ENCODE data around the gene JUN.
A peak's percentile ranks its signal among the peaks of the same experiment; 100 is the strongest.

Gene JUN

GRCh38 chr1:58783993-58784757 is at the start of gene JUN:
JUN (minus strand) TSS chr1:58784047; CDS start chr1:58783070, 977 bp downstream.
- DNase-seq, result peak; percentile 93 to 100 (median 99)

- DNase-seq, result no peak
Observed at GRCh38 chr1:58833166-58833565, 49.3 kb upstream of the JUN start.

GRCh38 chr1:58830291-58830690 is 46.4 kb upstream of the JUN start:
- DNase-seq, result no peak

GRCh38 chr1:58829866-58830265 is 46.0 kb upstream of the JUN start:
- DNase-seq, result no peak

- no peak for DNase-seq
Observed at GRCh38 chr1:58827298-58827697, 43.5 kb upstream of the JUN start.

GRCh38 chr1:58824753-58825389 is 41.0 kb upstream of the JUN start:
- no peak for DNase-seq

- no peak for DNase-seq
Observed at GRCh38 chr1:58823481-58824010, 39.7 kb upstream of the JUN start.

- DNase-seq, result no peak
Observed at GRCh38 chr1:58821309-58821708, 37.5 kb upstream of the JUN start.

- DNase-seq, result no peak
Observed at GRCh38 chr1:58818976-58819375, 35.1 kb upstream of the JUN start.

GRCh38 chr1:58818075-58818474 is 34.2 kb upstream of the JUN start:
- DNase-seq, result no peak

- DNase-seq, result no peak
Observed at GRCh38 chr1:58816747-58817221, 32.9 kb upstream of the JUN start.

GRCh38 chr1:58816072-58816746 is 32.4 kb upstream of the JUN start:
- peak; percentile 13 to 90 (median 76) for DNase-seq

- no peak for DNase-seq
Observed at GRCh38 chr1:58815686-58816071, 31.8 kb upstream of the JUN start.

- peak in 23 of 58 donors; percentile 4 to 38 (median 15) for DNase-seq
Observed at GRCh38 chr1:58815069-58815685, 31.3 kb upstream of the JUN start.

- DNase-seq, result peak in 3 of 58 donors; percentile 3 to 6 (median 4)
Observed at GRCh38 chr1:58814251-58815068, 30.6 kb upstream of the JUN start.

GRCh38 chr1:58813801-58814200 is 30.0 kb upstream of the JUN start:
- DNase-seq, result no peak

GRCh38 chr1:58813361-58813760 is 29.5 kb upstream of the JUN start:
- no peak for DNase-seq

GRCh38 chr1:58812926-58813325 is 29.1 kb upstream of the JUN start:
- DNase-seq, result no peak

- DNase-seq, result no peak
Observed at GRCh38 chr1:58812468-58812867, 28.6 kb upstream of the JUN start.

GRCh38 chr1:58811303-58811702 is 27.5 kb upstream of the JUN start:
- DNase-seq, result no peak
